GM21526 (cell line): ENCODE data around the gene TXNDC11.

Experiments used
- ATAC-seq: cut with Tn5 transposase; IDR thresholded peaks from one replicate; pipeline ENCODE4 v1.9.1; 2021; ENCODE audit warnings: moderate library complexity; ENCODE audit not compliant: unreplicated experiment, low FRiP score

The TXNDC11 gene

DNA sequence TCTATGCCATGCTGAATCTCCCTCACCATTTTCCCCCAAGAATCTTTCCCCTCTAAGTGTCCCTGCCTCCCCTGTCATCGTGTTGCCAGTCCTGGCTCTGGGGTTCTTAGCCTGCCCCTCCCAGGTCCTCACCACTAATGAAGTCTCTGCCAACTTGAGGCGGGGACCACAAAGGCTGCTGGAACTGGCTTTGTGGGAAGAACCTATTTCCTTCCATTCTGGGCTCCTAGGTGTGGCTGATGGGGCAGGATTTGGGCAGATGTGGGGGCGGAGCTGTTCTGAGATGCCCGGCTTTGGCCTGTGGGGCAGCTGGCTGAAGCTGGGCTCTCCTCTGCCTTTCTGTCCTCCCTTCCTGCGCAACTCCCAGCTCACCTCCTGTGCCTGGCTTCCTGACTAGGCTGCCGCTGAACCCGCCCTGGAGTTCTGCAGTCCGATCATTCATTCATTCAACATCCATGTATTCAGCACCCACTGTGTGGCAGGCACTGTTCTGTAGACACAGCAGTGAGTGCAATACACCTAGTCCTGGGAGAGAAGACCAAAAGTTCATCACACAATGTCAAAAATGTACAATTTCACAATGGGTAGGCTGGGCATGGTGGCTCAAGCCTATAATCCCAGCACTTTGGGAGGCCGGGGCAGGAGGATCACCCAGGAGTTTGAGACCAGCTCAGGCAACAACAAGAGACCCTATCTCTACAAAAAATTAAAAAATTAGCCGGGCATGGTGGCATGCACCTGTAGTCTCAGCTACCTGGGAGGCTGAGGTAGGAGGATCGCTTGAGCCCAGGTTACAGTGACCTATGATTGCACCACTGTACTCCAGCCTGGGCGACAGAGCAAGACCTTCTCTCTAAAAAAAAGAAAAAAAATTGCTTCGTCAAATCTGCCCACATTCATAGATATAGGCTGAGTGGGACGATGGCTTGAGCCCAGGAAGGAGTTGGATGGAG is 76.3 kb downstream of the TXNDC11 start:
- ATAC-seq: no peak

DNA sequence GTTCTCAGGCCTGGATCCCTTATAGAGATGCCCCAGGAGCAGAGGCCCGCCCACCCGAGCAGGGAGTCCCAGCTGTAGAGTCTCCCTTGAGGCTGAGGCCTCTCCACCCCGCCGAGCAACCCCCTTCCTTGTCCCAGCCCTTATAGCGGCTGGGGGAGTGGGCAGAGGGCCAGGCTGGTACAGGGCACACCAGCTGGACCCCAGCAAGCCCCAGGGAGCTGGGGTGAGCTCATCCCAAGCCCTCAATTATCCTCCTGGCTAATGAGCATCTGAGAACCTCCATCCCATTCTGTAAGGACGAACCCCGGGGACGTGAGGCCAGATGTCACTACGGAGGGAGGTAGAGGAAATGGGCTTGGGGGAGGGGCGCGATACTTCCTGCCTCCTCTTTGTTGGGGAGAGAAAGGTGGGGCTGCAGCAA is 77.6 kb downstream of the TXNDC11 start:
- no peak for ATAC-seq

DNA sequence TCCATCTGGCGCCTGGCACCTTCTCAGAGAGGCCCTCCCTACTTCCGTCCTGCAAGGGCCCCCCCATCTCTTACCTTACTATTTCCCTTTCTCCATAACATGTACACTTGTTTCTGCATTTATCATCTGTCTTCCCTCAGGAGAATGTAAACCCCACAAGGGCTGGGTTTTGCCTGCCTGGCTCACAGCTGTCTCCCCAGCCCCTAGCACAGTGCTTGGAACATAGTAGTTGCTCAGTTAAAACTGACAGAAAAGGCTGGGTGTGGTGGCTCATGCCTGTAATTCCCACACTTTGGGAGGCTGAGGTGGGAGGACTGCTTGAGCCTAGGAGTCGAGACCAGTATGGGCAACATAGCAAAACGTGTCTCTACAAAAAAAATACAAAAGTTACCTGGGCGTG is 80.1 kb downstream of the TXNDC11 start:
- ATAC-seq: no peak

DNA sequence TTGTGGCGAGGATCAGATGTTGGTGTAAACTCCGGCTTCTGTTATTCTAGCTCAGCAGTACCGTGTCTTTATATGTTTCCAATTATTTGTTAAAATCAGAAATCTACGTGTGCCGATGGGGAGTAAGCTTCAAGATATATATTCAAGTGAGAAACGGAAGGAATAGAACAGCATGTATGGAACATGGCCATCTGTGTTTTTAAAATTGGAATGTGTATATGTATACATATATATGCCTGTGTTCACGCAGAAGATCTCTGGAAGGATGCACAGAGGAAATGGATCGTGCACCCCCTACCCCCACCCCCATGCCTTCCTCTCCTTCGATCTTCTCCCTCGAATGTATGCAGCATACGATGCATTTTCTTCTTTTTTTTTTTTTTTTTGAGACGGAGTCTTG is 82.1 kb downstream of the TXNDC11 start:
- no peak for ATAC-seq

DNA sequence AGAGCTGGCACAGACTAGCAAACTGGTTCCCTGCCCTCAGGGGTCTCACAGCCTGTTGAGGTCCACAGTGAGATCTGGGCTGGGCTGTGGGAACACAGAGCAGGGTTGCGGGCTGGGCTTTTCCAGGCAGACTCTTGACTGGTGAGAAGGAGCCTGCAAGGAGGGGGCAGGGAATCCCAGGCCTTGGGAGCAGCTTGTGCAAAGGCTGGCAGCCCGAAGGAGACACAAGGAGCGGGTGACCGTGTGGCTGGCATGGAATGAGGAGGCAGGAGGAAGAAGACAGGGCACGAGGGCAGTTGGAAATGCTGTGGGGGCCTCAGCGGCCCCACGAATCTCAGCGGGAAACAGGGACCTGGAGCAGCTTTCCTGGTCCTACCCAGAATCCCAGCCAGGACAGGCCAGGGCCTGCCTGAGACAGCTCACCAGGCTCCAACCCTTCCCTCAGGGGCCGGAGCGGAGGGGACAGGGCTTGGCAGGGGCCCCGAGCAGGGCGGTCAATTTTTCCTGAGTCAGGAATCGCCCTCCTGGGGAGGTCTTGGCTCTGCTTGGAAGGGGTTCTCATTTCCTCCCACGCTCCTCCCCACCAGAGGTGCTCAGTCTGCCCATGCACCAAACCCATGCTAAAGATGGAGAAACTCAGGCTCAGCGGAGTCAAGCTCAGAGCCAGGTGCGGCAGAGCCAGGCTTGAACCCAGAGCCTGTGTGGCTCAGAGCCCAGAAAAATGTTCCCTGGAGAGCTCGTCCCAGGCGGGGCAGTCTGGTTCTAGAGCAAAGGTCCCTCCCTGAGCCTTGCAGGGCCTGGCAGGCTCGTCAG is 83.6 kb downstream of the TXNDC11 start:
- no peak for ATAC-seq

DNA sequence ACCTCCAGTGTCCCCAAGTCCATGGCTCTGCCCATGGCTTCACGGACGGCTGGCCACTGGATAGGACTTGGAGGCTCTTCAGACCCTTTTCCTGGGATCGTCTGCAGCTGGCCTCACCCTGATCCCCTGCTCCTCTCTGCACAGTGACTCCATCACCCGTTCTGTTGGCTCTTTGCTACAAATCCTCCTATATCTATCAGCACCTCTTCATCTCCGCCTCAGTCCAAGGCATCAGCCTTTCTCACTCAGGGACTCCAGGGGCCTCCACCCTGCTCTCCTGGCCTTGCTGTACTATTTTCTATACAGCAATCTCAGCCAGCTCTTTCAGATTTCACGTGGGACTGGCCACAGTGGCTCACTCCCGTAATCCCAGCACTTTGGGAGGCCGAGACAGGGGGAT is 85.1 kb downstream of the TXNDC11 start:
- no peak for ATAC-seq

DNA sequence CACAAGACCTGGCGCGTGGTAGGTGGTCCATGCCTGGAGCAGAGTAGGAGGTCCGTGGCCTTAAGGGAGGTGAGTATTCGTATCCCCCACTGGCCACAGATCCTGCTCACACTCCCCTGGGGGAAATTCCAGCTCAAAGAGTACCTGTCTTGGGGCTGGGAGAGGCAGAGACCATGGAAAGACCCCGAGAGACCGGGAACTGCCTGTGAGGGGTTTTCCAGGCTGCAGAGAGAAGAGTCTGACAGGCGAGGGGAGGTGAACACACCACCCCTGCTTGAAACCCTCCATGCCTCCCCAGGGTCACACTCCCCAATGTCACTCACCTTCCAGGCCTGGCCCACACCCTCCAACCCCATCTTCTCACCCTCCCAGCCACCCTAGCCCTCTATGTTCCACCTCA is 87.0 kb downstream of the TXNDC11 start:
- ATAC-seq: no peak

DNA sequence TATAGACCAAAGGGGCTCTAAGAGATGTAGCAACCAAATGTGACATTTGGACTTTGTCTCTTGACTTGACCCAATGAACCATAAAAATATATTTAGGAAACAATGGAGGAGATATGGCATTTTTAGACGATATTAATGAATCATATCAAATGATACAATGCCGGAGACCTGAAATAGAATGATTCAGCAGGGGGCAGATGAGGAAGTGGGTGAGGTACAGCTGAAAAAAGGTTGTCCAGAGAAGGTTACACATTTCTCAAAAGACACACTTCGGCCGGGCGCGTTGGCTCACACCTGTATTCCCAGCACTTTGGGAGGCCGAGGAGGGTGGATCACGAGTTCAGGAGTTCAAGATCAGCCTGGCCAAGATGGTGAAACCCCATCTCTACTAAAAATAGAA is 90.9 kb downstream of the TXNDC11 start:
- no peak for ATAC-seq

DNA sequence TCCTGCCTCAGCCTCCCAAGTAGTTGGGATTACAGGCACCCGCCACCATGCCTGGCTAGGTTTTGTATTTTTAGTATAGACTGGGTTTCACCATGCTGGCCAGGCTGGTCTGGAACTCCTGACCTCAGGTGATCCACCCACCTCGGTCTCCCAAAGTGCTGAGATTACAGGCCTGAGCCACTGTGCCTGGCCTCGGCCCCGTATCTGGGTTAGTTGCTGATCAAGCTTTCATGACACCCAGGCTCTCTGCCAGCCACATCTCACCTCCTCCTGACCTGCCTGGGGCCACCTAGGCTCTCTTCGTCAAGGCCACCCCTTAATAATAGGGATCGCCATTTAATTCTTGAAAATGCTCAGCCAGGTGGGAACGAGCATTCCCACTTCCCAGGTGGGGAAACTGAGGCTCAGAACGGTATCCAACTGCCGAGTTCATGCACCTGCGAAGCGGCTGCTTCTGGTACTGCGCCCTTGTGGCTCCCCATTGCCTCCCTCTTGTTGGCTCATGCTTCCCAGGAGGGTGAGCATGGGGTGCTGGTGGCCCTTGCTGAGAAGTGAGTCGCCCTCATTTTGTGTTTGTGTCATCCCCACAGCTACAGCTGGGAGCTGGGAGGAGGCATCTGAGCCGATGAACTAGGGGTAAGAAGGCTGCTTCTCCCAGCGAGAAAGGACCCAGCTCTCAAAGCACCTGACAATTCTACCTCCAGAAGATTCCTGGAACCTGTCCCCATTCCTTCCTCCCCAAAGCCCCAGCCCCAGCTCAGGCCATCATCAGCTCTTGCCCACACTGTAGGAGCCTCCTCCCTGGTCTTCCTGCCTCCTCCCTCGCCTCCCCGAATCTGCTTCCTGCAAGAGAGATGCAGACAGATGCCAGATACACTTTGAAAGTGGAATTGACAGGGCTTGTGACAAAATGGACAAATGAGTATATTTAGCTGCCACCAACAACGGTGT is 91.7 kb downstream of the TXNDC11 start:
- ATAC-seq: no peak

DNA sequence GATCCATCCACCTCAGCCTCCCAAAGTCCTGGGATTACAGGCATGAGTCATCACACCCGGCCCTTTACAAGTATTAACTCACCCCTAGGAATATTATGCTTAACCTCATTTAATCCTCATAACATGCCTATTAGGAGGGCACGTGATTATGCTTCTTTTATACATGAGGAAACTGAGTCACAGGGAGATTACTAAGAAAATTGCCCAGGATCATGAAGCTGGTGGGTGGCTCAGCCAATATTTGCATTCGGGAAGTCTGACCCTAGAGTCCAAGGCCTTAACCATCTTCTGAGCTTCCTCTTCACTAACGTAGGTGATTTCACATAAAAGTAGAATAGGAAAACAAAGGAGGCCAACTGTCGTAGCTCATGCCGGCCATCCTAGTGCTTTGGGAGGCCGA is 93.4 kb downstream of the TXNDC11 start:
- no peak for ATAC-seq

DNA sequence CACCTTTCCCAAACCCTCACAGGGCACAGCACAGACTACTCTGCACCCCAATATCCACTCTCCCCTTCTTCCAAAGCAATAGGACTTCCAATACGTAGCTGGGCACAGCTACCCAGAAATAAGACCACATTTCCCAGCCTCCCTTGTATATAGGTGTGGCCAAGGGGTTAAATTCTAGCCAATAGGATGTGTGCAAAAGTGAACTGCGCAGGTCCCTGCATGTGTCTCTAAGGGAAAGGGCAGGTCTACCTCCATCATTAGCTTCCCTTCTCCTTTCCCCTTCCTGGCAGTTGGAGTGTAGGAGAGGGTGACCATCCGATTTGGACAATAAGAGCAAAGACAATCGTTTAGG is 99.9 kb downstream of the TXNDC11 start:
- ATAC-seq: no peak

DNA sequence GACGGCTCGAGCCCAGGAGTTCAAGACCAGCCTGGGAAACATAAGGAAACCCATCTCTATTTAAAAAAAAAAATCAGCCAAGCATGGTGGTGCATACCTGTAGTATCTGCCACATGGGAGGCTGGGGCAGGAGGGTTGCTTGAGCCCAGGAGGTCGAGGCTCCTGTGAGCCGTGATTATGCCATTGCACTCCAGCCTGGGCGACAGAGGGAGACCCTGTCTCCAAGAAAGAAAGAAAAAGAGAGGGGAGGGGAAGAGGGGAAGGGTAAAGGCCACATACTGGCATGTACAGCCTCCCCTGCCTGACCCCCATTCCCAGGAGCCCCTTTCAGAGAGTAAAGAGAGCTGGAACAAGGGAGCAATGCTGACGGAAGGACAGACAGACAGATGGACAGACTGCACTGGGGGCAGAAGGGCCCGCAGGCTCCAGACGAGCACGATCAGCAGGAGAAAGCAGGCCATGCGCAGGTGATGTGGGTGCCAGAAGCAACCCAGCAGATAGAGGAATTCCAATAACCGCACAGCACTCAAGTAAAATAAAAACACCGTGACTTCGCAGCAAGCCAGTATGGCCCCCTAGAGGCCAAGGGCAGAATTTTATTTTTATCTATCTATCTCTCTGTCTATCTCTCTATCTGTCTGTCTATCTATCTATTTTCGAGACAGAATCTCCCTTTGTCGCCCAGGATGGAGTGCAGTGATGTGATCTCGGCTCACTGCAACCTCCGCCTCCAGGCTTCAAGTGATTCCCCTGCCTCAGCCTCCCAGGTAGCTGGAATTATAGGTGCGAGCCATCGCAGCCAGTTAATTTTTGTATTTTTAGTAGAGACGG is 101.5 kb downstream of the TXNDC11 start:
- no peak for ATAC-seq

DNA sequence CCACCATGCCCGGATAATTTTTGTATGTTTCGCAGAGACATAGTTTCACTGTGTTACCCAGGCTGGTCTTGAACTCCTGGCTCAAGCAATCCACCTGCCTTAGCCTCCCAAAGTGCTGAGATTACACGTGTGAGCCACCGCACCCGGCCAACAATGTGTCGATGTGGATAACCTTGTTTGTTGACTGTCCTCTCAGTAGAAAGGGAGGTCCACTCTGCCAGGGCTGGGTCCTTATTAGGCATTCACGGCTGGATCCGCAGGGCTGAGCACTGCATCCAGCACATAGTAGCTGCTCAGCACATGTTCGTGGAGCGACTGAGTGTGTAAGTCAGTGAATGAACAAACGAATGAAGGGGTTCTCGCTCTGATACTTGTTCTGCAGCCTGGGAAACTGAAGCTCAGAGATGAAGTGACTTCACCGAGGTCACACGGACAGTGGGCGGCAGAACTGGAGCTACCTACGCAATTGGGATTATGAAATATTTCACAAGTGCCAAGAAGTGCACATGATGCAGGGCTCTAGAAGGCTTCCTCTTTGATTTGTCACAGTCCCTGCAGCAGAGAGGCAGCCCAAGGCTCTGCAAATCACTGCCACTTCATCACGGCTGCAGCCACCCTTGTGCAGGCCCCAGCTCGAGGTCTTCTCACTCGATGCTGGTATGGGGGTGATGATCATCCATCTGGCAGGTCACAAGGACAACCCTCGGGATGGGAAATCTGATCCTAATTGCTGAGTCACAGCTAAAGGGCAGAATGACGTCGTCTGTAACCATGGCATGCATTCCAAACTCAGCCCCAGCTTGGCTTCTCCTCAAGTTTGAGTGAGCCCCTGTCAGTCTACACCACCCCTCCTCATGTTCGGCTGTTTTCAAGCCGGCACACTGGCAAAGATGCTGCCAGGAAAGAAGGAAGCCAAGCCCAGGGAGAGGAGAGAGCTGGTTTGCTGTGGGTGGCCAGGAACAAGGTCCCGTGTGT is 102.4 kb downstream of the TXNDC11 start:
- ATAC-seq: no peak

DNA sequence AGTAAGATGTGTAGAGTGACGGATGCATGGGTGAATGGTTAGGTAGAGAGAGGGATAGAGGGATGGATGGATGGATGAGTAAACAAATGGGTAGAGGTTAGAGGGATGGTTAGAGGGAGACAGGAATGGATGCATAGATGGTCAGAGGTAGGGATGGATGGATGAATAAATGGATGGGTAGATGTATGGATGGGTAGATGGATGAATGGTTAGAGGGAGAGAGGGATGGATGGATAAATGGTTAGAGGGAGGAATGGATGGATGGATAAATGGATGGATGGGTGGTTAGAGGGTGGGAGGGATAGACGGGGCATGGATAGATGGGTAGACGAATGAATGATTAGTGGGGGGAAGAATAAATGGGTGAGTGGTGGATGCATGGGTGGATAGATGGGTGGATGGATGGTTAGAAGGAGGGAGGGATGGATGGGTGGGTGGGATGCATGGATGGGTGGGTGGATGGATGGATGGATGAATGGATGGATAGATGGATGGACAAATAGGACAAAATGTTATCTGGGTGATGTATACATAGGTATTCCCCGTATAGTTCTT is 103.6 kb downstream of the TXNDC11 start:
- ATAC-seq: no peak

DNA sequence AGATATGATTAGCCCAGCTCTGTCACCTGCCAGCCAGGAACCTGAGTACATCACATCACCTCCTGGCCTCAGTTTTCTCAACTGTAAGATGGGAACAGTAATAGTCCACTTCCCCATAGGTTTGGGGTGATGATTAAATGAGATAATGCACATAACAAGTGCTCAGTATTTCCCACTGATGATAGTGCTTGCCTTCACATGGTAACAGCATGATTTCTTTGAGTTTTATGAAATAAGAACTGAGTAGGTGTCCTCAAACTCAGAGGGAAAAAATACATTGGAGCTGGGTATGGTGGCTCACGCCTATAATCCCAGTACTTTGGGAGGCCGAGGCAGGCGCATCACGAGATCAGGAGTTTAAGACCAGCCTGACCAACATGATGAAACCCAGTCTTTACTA is 104.5 kb downstream of the TXNDC11 start:
- no peak for ATAC-seq

DNA sequence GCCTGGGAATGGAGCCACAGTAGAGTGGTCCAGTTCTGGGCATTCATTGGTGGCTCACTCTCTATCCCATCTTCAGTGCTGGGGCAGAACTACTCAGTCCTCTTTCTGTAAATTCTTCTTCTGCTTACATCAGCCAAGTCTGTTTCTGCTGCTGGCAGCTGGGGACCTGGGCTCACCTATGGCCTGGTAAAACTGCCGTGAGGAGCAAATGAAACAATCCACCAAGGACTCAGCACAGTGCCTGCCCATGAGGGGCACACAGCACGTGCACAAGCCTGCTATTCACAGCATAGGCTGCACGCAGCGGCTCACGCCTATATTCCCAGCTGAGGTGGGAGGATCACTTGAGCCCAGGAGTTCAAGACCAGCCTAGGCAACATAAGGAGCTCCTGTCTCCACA is 105.3 kb downstream of the TXNDC11 start:
- ATAC-seq: no peak

DNA sequence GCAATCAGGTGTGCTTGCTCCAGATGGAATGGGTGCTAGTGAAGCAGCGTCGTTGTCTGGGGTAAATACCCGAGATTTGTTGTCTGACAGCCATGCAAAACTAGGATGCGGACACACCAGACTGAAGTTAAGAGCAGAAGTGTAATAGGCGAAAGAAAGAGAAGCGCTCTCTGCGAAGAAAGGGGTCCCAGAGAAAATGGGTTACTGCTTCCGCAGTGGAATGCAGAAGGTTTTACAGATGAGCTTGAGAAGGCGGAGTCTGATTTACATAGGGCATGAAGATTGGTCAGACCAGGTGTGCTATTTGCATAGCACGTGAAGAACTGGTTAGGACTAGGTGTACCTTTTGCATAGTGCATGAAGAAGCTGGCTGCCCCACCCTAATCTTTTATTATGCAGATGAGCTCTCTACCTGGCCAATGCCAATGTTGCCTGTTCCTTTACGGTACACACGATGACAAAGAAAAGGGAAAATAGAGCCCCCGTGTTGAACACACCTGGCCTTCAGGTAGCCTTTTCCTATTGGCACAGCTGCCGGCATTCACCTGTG is 106.4 kb downstream of the TXNDC11 start:
- ATAC-seq: no peak

DNA sequence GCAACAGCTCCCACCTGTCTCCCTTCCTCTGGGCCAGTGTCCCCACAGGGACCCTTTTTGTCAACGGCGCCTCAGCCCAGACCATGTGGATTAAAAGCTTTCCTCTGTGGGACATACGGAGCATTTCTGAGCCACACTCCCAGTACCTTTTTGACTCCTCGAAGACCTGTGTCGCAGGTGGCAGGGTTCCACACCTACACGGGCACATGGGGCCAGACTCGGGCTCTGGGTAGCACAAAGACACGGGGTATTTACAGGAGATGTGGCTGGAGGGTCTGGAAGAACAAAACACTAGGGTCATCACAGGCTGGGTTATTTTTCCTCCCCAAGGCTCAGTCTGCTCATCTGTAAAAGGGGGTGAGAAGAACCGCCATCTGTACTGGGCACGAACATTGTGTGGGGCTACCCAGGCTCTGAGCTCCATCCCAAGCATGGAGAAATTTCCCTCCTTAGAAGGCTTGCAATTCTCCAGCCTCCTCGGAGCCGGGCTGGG is 106.9 kb downstream of the TXNDC11 start:
- no peak for ATAC-seq
